ENCODE results near the gene IQSEC1.

Gene IQSEC1

DNA sequence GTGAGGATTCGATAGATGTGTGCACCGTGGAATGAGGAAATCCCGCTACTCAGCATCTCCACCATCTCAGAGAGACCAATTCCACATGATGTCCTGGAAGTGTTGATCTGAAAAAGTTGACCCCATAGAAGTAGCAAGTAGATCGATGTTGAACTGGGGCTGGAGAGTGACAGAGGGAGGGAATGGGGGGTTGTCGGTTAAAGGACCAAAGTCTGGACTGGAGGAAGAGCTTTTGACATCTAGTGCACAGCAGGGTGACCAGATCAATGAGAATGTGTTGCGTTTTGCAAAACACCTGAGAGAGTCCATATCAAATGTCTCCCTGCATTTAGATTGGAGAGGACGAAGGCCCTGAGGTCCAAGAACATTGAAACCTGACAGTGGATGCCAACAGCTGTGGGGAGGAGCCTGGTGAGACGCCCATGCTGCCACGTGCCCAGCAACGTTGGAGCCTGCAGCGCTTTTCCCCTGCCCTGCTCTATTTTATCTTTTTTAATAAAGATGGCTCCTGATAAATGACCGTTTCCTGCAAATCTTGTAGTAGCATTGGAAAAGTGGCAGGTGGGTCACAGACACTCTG lies 201.7 kb downstream of the IQSEC1 start:
- no peak for DNase-seq (ENCODE audit: low read depth)
- TF ChIP-seq, protein P1, sequence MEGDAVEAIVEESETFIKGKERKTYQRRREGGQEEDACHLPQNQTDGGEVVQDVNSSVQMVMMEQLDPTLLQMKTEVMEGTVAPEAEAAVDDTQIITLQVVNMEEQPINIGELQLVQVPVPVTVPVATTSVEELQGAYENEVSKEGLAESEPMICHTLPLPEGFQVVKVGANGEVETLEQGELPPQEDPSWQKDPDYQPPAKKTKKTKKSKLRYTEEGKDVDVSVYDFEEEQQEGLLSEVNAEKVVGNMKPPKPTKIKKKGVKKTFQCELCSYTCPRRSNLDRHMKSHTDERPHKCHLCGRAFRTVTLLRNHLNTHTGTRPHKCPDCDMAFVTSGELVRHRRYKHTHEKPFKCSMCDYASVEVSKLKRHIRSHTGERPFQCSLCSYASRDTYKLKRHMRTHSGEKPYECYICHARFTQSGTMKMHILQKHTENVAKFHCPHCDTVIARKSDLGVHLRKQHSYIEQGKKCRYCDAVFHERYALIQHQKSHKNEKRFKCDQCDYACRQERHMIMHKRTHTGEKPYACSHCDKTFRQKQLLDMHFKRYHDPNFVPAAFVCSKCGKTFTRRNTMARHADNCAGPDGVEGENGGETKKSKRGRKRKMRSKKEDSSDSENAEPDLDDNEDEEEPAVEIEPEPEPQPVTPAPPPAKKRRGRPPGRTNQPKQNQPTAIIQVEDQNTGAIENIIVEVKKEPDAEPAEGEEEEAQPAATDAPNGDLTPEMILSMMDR (conservative IDR thresholded peaks at IDR 0.05; ENCODE audit: low read depth, low read length): no peak
- no peak overlapping the region for H3K4me3 ChIP-seq (ENCODE audit: low read depth, low read length)

DNA sequence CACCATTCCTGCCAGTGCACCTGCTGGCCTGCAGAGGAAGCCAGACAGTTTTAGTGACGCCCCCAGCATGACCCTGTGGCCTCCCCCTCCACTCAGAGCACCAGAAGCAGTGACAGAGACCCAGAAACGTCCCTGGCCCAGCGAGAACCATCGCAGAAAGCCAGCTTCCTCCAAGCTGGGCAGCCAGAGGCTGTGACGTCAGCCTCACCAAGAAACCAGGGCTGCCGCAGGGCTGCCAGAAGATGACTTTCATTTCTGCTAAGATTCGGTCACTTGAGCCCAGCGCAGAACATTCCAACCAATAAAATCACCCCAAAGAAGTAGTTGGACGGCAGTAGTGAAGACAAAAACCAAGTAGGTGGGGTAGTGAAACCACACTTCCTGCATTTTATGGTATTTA lies 202.3 kb downstream of the IQSEC1 start:
- H3K4me3 ChIP-seq (ENCODE audit: low read depth, low read length): no peak overlapping the region
- DNase-seq (ENCODE audit: low read depth): no peak
- TF ChIP-seq, protein P1 (conservative IDR thresholded peaks at IDR 0.05; ENCODE audit: low read depth, low read length): no peak

DNA sequence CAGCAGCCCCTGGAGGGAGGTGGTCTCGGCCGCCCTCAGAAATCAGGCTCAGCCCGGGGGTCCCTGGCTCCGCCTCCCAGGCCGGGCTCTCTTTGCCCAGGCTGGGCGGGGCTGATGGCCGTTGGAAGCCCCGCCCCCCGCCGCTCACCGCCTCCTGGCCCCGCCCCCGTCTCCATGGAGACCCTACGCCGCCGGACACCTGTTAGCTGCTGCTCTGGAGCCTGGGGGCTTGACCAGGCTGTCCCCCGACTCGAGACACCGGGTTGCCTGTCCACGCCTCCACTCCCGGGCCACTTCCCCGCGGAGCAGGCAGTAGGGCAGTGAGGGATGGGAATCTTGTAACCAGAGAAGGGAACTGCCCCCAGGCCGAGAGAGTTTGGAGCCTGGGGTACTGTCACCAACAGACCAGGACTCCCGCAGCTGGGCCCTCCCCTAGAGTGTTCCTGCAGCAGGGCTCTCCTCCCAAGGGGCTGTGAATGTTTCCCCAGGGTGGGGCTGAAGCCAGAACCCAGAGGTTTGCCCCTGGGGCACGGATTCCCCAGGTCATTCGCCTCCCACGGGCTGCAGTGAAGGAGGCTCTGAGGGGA lies 204.1 kb downstream of the IQSEC1 start:
- TF ChIP-seq, protein P1 (conservative IDR thresholded peaks at IDR 0.05; ENCODE audit: low read depth, low read length): no peak
- peak overlapping the region; percentile 45 for H3K4me3 ChIP-seq (ENCODE audit: low read depth, low read length)
- peak; percentile 14 for DNase-seq (ENCODE audit: low read depth)

DNA sequence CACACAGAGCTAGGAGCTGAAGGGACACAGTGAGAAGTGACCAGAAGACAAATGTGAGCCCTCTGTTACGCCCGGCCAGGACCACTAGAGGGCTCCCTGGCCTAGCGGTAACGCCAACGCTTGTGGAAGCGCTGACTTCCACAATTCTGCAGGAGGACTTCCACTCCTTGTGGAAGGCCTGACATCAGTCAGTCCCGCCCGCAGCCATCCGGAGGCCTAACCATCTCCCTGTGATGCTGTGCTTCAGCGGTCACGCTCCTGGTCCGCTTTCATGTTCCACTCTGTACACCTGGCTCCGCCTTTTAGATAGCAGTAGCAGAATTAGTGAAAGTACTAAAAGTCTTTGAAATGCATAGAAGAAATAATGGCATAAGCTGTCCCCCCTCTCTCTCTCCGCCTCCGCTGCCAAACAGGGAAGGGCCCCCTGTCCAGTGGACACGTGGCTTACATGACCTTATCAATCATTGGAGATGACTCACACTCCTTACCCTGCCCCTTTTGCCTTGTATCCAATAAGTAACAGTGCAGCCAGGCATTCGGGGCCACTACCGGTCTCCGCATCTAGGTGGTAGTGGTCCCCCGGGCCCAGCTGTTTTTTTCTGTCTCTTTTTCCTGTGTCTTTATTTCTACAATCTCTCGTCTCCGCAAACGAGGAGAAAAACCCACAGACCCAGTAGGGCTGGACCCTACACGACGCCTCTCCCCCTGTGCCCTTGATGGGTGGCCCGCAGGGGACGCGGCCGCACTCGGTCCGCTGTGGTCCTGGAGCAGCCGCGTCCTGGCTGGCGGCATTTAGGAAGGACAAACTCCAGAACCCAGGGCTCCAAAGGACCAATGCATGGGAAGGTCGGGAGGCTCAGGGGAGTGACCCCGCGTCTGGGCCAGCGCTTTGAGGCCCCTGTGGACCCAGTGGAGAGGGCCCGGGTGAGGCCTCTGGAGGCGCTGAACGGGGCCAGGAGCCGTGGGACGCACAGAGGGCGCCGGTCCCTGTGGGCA lies 204.9 kb downstream of the IQSEC1 start:
- TF ChIP-seq, protein P1 (conservative IDR thresholded peaks at IDR 0.05; ENCODE audit: low read depth, low read length): peak; percentile 95
- peak; percentile 92 for DNase-seq (ENCODE audit: low read depth)
- H3K4me3 ChIP-seq (ENCODE audit: low read depth, low read length): peak overlapping the region; percentile 45

DNA sequence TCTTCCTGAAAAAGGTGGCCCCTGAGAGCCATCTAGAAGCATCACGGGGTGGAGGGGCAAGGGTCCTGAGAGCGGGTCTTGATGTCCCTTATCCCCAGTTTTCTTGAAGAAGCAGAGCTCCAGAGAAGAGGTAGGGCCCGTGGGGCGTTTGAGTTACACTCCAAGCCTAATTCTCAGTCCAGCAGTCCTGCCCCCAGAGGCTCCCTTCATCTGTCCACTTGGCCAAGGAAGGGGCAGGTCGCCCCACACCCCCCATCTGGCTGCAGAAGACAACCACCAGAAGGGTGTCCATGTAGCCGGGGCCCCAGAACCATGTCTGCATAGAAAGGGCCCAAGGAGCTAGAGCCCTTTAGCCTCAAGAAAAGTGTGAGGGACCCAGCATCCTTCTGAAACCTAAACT lies 206.4 kb downstream of the IQSEC1 start:
- no peak for DNase-seq (ENCODE audit: low read depth)
- TF ChIP-seq, protein P1 (conservative IDR thresholded peaks at IDR 0.05; ENCODE audit: low read depth, low read length): no peak
- H3K4me3 ChIP-seq (ENCODE audit: low read depth, low read length): no peak overlapping the region

DNA sequence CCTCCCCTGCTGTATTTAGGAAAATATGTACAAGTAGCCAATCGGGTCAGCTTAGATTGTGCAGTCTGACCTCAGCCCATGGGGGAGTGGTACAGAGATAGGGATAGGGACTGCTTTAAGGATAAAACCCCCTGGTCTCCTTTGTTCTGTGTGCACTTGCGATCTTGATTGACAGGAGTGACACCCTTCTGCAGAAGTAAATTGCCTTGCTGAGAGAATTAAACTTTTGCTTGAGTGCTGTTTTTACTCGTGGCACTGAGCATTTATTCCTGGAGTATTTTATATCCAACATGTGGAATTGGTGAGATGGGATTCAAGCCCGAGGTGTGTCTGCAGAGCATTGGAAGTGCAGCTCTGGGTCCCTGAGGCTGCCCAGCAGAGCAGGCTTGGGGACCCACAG lies 208.0 kb downstream of the IQSEC1 start:
- no peak for DNase-seq (ENCODE audit: low read depth)
- H3K4me3 ChIP-seq (ENCODE audit: low read depth, low read length): no peak overlapping the region
- TF ChIP-seq, protein P1 (conservative IDR thresholded peaks at IDR 0.05; ENCODE audit: low read depth, low read length): no peak
